Adrenal gland (tissue), 12 donors: Measurements from ENCODE around the gene IQCN. TPM values are rescaled to one million over a fixed set of nuclear protein-coding genes. Genes with fewer than 3 reads are reported as not detected.

Experiments used
- DNase-seq, 7 donors: peaks; one replicate each; pipeline ENCODE4 v3.0.0-alpha.2; 2019 to 2020
- H3K27ac ChIP-seq, 5 donors: fragments of 200-600 bp; sonication (generic) in 4 of 5; 1 replicate in 3 of 5; 2 replicates in 2 of 5; pipeline versions ENCODE4 v1.5.1 to v1.8.0; 2016 to 2020; ENCODE audit warnings: mild to moderate bottlenecking in 1 of 5
- H3K27me3 ChIP-seq: fragments of 200-600 bp; 2 replicates; pipeline ENCODE4 v1.8.0; 2021
- H3K36me3 ChIP-seq, 2 donors: fragments of 200-600 bp; replicated peaks in 1 of 2; 1 replicate in 1 of 2; 2 replicates in 1 of 2; pipeline versions ENCODE4 v1.5.1 to v1.8.0; 2018 to 2022
- H3K4me1 ChIP-seq, 2 donors: fragments of 200-600 bp; replicated peaks in 1 of 2; 1 replicate in 1 of 2; 2 replicates in 1 of 2; pipeline versions ENCODE4 v1.5.1 to v1.8.0; 2018 to 2021
- H3K4me3 ChIP-seq, 4 donors: fragments of 200-600 bp; sonication (generic) in 3 of 4; one replicate each; pipeline ENCODE4 v1.5.1; 2016 to 2018
- H3K9me3 ChIP-seq, 3 donors: fragments of 200-600 bp; sonication (generic) in 1 of 3; replicated peaks in 1 of 3; 1 replicate in 2 of 3; 2 replicates in 1 of 3; pipeline versions ENCODE4 v1.5.1 to v1.8.0; 2016 to 2021
- POLR2A ChIP-seq, 2 donors: fragments of 450-650 bp; IDR thresholded peaks; one replicate each; pipeline ENCODE4 v1.6.1; 2017; ENCODE audit warnings: antibody characterized with exemption in 2 of 2, mild to moderate bottlenecking in 2 of 2, moderate library complexity in 1 of 2
- WGBS, 4 donors: extraction: QIAGEN DNeasy Blood & Tissue Kit in 2 of 4; methylation state at CpG; one replicate each; pipeline versions ENCODE4 v1.1.5 to v1.1.7; 2013 to 2017; 5-methylcytosine and 5-hydroxymethylcytosine counted together
- intact Hi-C, 2 donors: fragments of 100-400 bp; cut with DNase I; formaldehyde crosslinking; loops; one replicate each; pipeline versions ENCODE4 v1.14.1 to v1.15.0; 2022 to 2023
- polyA plus RNA-seq, 3 donors: library from polyadenylated mRNA; stranded (reverse); fragments of 200-250 nt in 2 of 3; fragments of 350-450 nt in 1 of 3; fragmentation: Illumina TruSeq in 1 of 3; extraction: RNeasy Lipid Tissue Mini Kit (QIAGEN cat#74804) in 1 of 3; gene quantifications; one replicate each; pipeline ENCODE4 v1.2.3, GENCODE V29; 2013 to 2014
- total RNA-seq, 9 donors: library from RNA; depleted of rRNA in 4 of 9; stranded (reverse); fragments of >200 nt in 4 of 9; fragments of 120-200 nt in 1 of 9; fragmentation: NEBNext Ultra II Directional in 1 of 9; extraction: Animal tissue kit (Norgen Biotek cat#: 25700) in 1 of 9; gene quantifications; one replicate each; pipeline versions ENCODE4 v1.1.0 to v1.2.4, GENCODE V29; 2013 to 2023
- TF ChIP-seq, protein P1 (sequence below), 6 experiments: fragments of 450-650 bp in 4 of 6; fragments of 200-600 bp in 2 of 6; sonication (generic) in 1 of 6; IDR thresholded peaks; 1 replicate in 5 of 6; 2 replicates in 1 of 6; pipeline versions ENCODE4 v1.5.1 to v1.8.0; 2016 to 2021; ENCODE audit warnings: antibody characterized with exemption in 6 of 6, mild to moderate bottlenecking in 2 of 6, moderate library complexity in 1 of 6
- donor health status: healthy with polysubstance abuse.
- donor health status: Bipolar disorder and iron deficiency.
- donor health status: DM: yes; HTN: yes; CAD: no.
- donor health status: DM: no; HTN: no; CAD: no.
- donor health status: DM: no; HTN: no; CAD: no.
- donor health status: DM: yes; HTN: yes; CAD: no.

IQCN gene
- total and polyA plus RNA-seq, 12 donors: 0.30 to 45.2 (median 2.8) TPM

DNA sequence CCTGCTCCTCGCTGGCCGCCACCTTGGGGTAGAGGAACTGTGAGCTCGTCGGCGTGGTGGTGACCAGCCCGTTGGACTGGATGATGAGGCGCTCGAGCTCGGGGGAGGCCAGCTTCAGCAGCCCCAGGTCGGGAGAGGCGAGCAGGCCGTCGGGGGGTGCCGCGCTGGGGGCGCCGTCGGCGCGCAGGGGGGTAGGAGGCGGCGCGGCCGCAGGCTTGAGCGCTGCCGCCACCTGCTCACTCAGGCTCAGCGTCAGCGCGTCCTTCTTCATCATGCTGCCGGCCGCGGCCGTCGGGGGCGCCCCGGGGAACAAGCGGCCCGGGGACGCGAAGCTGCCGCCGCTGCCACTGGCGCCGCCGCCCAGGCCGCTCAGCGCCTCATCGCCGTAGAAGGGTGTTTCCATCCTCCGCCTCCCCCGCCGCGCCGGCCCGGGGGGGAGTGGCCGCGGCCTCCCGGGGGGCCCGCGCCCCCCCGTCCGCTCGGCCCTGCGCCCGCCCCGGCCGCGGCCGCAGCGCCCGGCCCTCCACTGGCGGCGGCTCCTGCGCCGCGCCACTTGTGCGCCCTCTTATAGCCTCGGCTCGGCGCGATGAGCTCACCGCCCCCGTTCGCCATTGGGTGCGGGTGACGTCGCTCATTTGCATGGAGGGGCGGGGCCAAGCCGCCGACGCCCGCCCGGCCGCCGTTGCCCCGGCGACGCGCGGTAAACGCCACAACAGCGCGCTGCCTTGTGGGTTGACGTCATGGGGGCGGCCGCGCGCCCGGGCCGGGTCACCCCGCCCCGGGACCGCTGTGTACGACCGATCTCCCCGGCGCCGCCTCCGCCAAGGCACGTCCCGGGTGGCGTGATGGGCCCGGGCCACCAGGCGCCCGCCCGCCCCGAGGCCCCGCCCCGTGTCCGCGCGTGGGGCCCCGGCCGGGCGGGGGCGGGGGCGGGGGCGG is 7.1 kb upstream of the IQCN start, which contains the start of gene JUND:
Gene JUND (minus strand): TSS at position 541 of the 939 bp plus-strand sequence. CDS start 138 bp downstream, at position 403.
- 0 to 1% methylated on average over 108 to 137 of the region's 138 CpGs; no CpG with 5 or more reads in 2 of the 4 donors for WGBS, 4 donors
- peak; percentile 98 to 99 (median 99) for DNase-seq
- intact Hi-C loops: loop anchor here in 1 of 2 donors (2.0 kb wide), 1 partner anchor 45 kb away; no protein-coding TSS in a partner anchor

DNA sequence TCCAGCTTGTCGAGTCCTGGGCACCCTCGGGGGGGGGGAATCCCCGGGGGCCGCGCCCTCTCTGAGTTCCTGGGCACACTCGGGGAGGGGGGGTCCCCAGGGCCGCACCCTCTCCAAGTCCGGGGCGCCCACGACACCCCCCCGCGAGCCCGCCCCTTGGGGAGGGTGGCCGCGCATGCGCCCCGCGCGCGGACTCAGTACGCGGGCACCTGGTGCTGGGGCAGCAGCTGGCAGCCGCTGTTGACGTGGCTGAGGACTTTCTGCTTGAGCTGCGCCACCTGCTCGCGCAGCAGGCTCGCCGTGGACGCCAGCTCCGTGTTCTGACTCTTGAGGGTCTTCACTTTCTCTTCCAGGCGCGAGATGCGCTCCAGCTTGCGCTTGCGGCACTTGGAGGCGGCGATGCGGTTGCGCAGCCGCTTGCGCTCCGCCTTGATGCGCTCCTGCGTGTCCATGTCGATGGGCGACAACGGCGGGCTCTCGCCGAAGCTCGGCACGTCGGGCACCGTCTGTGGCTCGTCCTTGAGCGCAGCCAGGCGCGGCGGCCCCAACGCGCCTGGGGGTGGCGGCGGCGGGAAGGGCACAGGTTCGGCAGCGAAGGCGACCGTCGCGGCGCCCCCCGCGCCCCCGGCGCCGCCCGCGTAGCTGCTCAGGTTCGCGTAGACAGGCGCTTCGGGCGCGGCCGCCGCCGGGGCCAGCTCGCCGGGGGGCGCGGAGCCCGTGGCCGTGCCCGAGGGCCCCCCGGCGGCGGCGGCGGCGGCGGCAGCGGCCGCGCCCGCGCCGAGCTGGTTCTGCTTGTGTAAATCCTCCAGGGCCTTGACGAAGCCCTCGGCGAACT is 6.2 kb upstream of the IQCN start:
- TF ChIP-seq, protein P1, sequence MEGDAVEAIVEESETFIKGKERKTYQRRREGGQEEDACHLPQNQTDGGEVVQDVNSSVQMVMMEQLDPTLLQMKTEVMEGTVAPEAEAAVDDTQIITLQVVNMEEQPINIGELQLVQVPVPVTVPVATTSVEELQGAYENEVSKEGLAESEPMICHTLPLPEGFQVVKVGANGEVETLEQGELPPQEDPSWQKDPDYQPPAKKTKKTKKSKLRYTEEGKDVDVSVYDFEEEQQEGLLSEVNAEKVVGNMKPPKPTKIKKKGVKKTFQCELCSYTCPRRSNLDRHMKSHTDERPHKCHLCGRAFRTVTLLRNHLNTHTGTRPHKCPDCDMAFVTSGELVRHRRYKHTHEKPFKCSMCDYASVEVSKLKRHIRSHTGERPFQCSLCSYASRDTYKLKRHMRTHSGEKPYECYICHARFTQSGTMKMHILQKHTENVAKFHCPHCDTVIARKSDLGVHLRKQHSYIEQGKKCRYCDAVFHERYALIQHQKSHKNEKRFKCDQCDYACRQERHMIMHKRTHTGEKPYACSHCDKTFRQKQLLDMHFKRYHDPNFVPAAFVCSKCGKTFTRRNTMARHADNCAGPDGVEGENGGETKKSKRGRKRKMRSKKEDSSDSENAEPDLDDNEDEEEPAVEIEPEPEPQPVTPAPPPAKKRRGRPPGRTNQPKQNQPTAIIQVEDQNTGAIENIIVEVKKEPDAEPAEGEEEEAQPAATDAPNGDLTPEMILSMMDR (IDR thresholded peaks at IDR 0.05): peak in 1 of 6 experiments; percentile 7
- peak; percentile 90 to 93 for TF ChIP-seq POLR2A (IDR thresholded peaks at IDR 0.05)
- Histone ChIP-seq H3K9me3 (no peaks in the 10 kb centered on the region), H3K27ac (peak overlapping the region; percentile 99 to 100 (median 100)), H3K36me3 (peaks cover 0 to 12% of the 10 kb centered on the region in 2 donors), H3K27me3 (no peaks in the 10 kb centered on the region), H3K4me3 (peak overlapping the region; percentile 85 to 100 (median 96)), H3K4me1 (peaks cover 31 to 54% of the 10 kb centered on the region in 2 donors)
- peak; percentile 81 to 93 (median 85) for DNase-seq
- 0% methylated on average over 14 to 111 of the region's 111 CpGs; no CpG with 5 or more reads in 1 of the 4 donors for WGBS, 4 donors
- intact Hi-C loops: loop anchor here in 1 of 2 donors (2.0 kb wide), 1 partner anchor 46 kb away; no protein-coding TSS in a partner anchor

More for the DNA sequence above, 7.1 kb upstream of the IQCN start, which contains the start of gene JUND:
- TF ChIP-seq POLR2A (IDR thresholded peaks at IDR 0.05): peak; percentile 97 to 100
- TF ChIP-seq, protein P1 (IDR thresholded peaks at IDR 0.05): peak in 1 of 6 experiments; percentile 31
- Histone ChIP-seq H3K9me3 (no peaks in the 10 kb centered on the region), H3K4me1 (peaks cover 29 to 55% of the 10 kb centered on the region in 2 donors), H3K4me3 (peak within 1 kb of the TSS; percentile 85 to 100 (median 96)), H3K27me3 (no peaks in the 10 kb centered on the region), H3K27ac (peak within 1 kb of the TSS; percentile 99 to 100 (median 100)), H3K36me3 (peaks cover 0 to 12% of the 10 kb centered on the region in 2 donors)

DNA sequence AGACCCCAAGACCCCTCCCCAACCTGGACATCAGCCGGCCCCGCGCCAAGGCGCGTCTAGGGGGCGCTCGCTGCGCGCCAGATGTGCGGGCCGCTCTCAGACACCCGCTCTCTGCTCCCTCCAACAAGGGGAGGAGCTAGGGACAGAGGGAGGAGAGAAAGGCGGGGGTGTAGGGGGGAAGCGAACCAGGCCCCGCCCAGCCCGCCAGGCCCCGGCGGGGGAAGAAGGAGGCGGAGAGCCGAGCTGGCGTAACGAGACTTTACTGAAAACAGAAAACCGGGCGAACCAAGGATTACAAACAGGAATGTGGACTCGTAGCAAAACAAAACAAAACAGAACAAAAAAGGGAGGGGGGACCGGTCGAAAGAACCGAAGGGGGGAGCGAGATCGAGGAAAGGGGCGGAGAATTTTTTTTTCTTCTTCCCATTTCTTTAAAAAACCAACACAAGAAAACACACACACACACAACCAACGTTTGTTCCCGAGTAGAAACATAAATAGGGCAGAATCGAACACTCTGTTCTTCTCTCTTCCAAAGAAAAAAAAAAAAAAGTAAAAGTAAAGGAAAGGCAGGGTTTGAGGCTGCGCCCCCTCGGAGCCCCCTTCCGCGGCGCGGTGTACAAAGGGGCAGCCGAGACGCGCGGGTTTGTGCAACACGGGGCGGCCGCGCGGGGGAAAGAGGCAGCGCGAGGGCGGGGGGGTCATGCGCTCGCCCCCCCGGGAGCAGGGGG is 5.4 kb upstream of the IQCN start:
- peak; percentile 92 to 96 (median 93) for DNase-seq
- peaks cover 0 to 12% of the 10 kb centered on the region in 2 donors for H3K36me3 ChIP-seq
- no peaks in the 10 kb centered on the region for H3K9me3 ChIP-seq
- peak; percentile 20 to 95 for TF ChIP-seq POLR2A (IDR thresholded peaks at IDR 0.05)
- TF ChIP-seq, protein P1 (IDR thresholded peaks at IDR 0.05): peak; percentile 68 to 93 (median 86)
- 0 to 1% (median 0%) methylated on average over 41 to 55 of the region's 55 CpGs for WGBS, 4 donors
- H3K4me3 ChIP-seq: peak overlapping the region; percentile 35 to 100 (median 96)
- peaks cover 39 to 54% of the 10 kb centered on the region in 2 donors for H3K4me1 ChIP-seq
- intact Hi-C loops: loop anchor here (2.0 to 10.0 kb wide), 3 partner anchors 47 to 125 kb away; no protein-coding TSS in a partner anchor
- H3K27ac ChIP-seq: peak overlapping the region; percentile 99 to 100 (median 100)
- no peaks in the 10 kb centered on the region for H3K27me3 ChIP-seq
